ENCODE measurements around the gene NKX2-2. TPM values are rescaled to one million over a fixed set of nuclear protein-coding genes. Genes with fewer than 3 reads are reported as not detected.

Gene NKX2-2
- total and polyA plus RNA-seq, 2 donors (not counting 1 experiment from before 2014, with no cell fraction given): not detected

DNA sequence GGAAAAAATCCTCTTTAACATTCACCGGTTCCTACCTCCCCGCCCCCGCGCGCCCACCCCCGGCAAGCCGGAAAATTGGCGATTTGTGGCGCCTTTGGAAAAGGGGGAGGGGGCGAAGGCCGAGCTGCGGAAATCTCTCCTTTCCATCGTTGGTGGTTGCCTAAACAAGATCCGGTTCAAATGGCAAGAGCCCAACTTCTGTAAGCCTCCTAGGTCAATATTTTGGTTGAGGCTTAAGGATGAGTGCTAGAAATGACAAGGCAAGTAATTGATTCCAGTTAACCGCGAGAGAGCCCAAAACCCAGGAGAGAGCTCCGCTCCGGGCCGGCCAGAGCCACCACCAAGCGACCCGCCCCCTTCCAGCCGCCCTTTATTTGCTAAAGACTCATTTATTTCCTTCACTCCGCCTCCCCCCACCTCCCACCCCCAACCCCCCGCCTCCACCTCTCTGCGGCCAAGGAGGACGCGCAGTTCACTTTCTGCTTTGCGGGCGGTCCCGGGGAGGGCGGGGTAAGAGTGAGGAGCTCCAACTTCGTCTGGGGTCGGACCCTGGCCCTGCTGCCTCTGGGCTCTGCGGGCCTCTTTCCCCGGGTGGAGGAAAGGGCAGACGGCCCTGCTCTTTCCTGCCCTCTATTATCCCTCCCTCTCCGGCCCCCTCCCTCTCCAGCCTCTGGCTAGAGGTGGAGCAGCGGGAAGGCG is 838 bp upstream of the NKX2-2 start:
- DNase-seq (ENCODE audit: low read depth in 2 of 2): no peak
- Histone ChIP-seq H4K20me1 (ENCODE audit: control insufficient read depth, extremely low read depth, insufficient read depth, low read length) (no peaks in the 10 kb centered on the region), H3K27ac (ENCODE audit: insufficient read depth, low read length) (no peak overlapping the region), H3K27me3 (ENCODE audit: control insufficient read depth, insufficient read depth, low read length) (peaks cover 79% of the 10 kb centered on the region), H3K4me3 (replicated peaks in 1 of 4; ENCODE audit: control extremely low read depth in 1 of 4, insufficient read depth in 1 of 4, low read depth in 3 of 4, low read length in 4 of 4) (no peak overlapping the region), H3K4me2 (ENCODE audit: extremely low read depth, insufficient read depth, low read length) (no peak overlapping the region), H3K9me3 (ENCODE audit: control insufficient read depth, insufficient read depth, low read depth, low read length) (no peaks in the 10 kb centered on the region), H3K9ac (ENCODE audit: insufficient read depth, low read length) (no peak overlapping the region), H3K4me1 (ENCODE audit: control insufficient read depth, extremely low read depth, insufficient read depth, low read length) (no peaks in the 10 kb centered on the region), H3K36me3 (ENCODE audit: control insufficient read depth, insufficient read depth, low read length) (no peaks in the 10 kb centered on the region), H3K79me2 (ENCODE audit: control insufficient read depth, insufficient read depth, low read length) (no peaks in the 10 kb centered on the region), H2AFZ (ENCODE audit: low read length) (no peak overlapping the region)
- TF ChIP-seq, protein P1, sequence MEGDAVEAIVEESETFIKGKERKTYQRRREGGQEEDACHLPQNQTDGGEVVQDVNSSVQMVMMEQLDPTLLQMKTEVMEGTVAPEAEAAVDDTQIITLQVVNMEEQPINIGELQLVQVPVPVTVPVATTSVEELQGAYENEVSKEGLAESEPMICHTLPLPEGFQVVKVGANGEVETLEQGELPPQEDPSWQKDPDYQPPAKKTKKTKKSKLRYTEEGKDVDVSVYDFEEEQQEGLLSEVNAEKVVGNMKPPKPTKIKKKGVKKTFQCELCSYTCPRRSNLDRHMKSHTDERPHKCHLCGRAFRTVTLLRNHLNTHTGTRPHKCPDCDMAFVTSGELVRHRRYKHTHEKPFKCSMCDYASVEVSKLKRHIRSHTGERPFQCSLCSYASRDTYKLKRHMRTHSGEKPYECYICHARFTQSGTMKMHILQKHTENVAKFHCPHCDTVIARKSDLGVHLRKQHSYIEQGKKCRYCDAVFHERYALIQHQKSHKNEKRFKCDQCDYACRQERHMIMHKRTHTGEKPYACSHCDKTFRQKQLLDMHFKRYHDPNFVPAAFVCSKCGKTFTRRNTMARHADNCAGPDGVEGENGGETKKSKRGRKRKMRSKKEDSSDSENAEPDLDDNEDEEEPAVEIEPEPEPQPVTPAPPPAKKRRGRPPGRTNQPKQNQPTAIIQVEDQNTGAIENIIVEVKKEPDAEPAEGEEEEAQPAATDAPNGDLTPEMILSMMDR (conservative IDR thresholded peaks at IDR 0.05 in 1 of 2, IDR thresholded peaks at IDR 0.05 in 1 of 2; ENCODE audit: low read depth in 1 of 2, low read length in 2 of 2): no peak
- peak; percentile 58 for TF ChIP-seq EZH2 (IDR thresholded peaks at IDR 0.05; ENCODE audit: low read length, missing control alignments)

DNA sequence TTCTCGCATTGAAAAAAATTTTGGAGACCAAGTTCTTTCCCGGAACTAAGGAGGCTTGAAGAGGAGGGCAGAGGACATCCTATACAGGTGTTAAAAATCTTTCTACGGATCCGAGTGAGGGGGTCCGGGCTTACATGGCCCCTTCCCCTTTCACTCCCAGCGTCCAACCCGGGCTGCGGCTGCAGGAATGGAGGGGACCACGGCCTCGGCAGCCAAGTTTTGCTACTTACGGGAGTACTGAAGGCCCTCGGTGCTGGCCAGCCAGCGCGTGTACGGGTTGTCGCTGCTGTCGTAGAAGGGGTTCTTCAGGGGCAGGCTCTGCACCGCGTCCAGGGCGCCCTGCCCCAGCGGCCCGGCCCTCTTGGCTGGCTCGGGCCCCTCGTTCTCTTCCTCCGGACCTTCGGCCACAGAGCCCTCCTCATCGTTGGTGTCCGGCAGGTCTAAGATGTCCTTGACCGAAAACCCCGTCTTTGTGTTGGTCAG is 642 bp downstream of the NKX2-2 start:
- Histone ChIP-seq H4K20me1 (ENCODE audit: control insufficient read depth, extremely low read depth, insufficient read depth, low read length) (no peaks in the 10 kb centered on the region), H3K4me3 (replicated peaks in 1 of 4; ENCODE audit: control extremely low read depth in 1 of 4, insufficient read depth in 1 of 4, low read depth in 3 of 4, low read length in 4 of 4) (no peak overlapping the region), H3K9me3 (ENCODE audit: control insufficient read depth, insufficient read depth, low read depth, low read length) (no peaks in the 10 kb centered on the region), H3K27ac (ENCODE audit: insufficient read depth, low read length) (no peak overlapping the region), H3K36me3 (ENCODE audit: control insufficient read depth, insufficient read depth, low read length) (no peaks in the 10 kb centered on the region), H3K9ac (ENCODE audit: insufficient read depth, low read length) (no peak overlapping the region), H3K4me2 (ENCODE audit: extremely low read depth, insufficient read depth, low read length) (no peak overlapping the region), H2AFZ (ENCODE audit: low read length) (no peak overlapping the region), H3K27me3 (ENCODE audit: control insufficient read depth, insufficient read depth, low read length) (peaks cover 78% of the 10 kb centered on the region), H3K4me1 (ENCODE audit: control insufficient read depth, extremely low read depth, insufficient read depth, low read length) (no peaks in the 10 kb centered on the region), H3K79me2 (ENCODE audit: control insufficient read depth, insufficient read depth, low read length) (no peaks in the 10 kb centered on the region)
- DNase-seq (ENCODE audit: low read depth in 2 of 2): no peak
- TF ChIP-seq, protein P1 (conservative IDR thresholded peaks at IDR 0.05 in 1 of 2, IDR thresholded peaks at IDR 0.05 in 1 of 2; ENCODE audit: low read depth in 1 of 2, low read length in 2 of 2): no peak
- TF ChIP-seq EZH2 (IDR thresholded peaks at IDR 0.05; ENCODE audit: low read length, missing control alignments): peak; percentile 82

DNA sequence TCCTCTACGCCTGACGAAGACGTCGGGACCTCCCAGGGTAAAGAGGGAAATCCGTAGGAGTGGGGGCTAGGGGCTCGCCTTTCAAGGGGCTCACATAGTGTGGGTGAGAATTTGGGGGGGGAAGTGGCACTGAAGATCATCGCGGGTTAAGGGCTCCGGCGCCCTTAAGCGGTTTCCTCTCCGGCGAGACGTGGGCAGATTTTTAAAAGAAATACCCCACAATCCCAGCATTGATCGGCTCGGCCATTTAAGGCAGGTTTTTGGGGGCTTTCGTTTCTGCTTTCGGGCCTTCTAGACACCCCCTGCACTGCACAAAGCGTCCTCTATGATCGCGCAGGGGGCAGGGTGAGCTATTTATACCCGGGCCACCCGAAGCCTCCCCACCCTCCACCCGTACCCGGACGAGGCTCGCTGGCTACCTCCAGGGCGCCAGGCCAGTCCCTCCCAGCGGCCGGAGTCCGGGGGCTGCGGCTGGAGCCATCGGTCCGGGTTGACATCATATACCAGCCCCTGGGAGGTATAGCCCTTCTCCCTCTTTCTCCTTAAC is 1.2 kb downstream of the NKX2-2 start:
- no peak overlapping the region for H2AFZ ChIP-seq (ENCODE audit: low read length)
- H3K27ac ChIP-seq (ENCODE audit: insufficient read depth, low read length): no peak overlapping the region
- no peaks in the 10 kb centered on the region for H3K4me1 ChIP-seq (ENCODE audit: control insufficient read depth, extremely low read depth, insufficient read depth, low read length)
- H3K79me2 ChIP-seq (ENCODE audit: control insufficient read depth, insufficient read depth, low read length): no peaks in the 10 kb centered on the region
- no peaks in the 10 kb centered on the region for H3K9me3 ChIP-seq (ENCODE audit: control insufficient read depth, insufficient read depth, low read depth, low read length)
- H3K4me2 ChIP-seq (ENCODE audit: extremely low read depth, insufficient read depth, low read length): no peak overlapping the region
- no peak overlapping the region for H3K9ac ChIP-seq (ENCODE audit: insufficient read depth, low read length)
- peaks cover 78% of the 10 kb centered on the region for H3K27me3 ChIP-seq (ENCODE audit: control insufficient read depth, insufficient read depth, low read length)
- TF ChIP-seq, protein P1 (conservative IDR thresholded peaks at IDR 0.05 in 1 of 2, IDR thresholded peaks at IDR 0.05 in 1 of 2; ENCODE audit: low read depth in 1 of 2, low read length in 2 of 2): no peak
- TF ChIP-seq EZH2 (IDR thresholded peaks at IDR 0.05; ENCODE audit: low read length, missing control alignments): no peak
- no peak for DNase-seq (ENCODE audit: low read depth in 2 of 2)
- peak overlapping the region in 1 of 4 experiments; percentile 40 for H3K4me3 ChIP-seq (replicated peaks in 1 of 4; ENCODE audit: control extremely low read depth in 1 of 4, insufficient read depth in 1 of 4, low read depth in 3 of 4, low read length in 4 of 4)
- no peaks in the 10 kb centered on the region for H4K20me1 ChIP-seq (ENCODE audit: control insufficient read depth, extremely low read depth, insufficient read depth, low read length)
- no peaks in the 10 kb centered on the region for H3K36me3 ChIP-seq (ENCODE audit: control insufficient read depth, insufficient read depth, low read length)
